Endodermal cell (in vitro differentiated cells): ENCODE data around the gene PDILT. TPM values are rescaled to one million over a fixed set of nuclear protein-coding genes. Genes with fewer than 3 reads are reported as not detected.

ENCODE experiments used
- DNase-seq: peaks from one replicate; pipeline ENCODE4 v3.0.0-alpha.2; 2017
- H3K27ac ChIP-seq: 2 replicates; pipeline ENCODE4 v1.5.1; 2013; ENCODE audit warnings: mild to moderate bottlenecking, low read depth, low read length, moderate library complexity
- H3K27me3 ChIP-seq: 2 replicates; pipeline ENCODE4 v1.6.1; 2013; ENCODE audit warnings: mild to moderate bottlenecking, low read length, moderate library complexity; ENCODE audit not compliant: insufficient read depth, control insufficient read depth, poor library complexity, severe bottlenecking
- H3K36me3 ChIP-seq: 2 replicates; pipeline ENCODE4 v1.7.0; 2013; ENCODE audit warnings: mild to moderate bottlenecking, low read length, moderate library complexity; ENCODE audit not compliant: control insufficient read depth, insufficient read depth
- H3K4me1 ChIP-seq: one replicate; pipeline ENCODE4 v1.7.0; 2013; ENCODE audit warnings: low read length; ENCODE audit not compliant: control insufficient read depth, insufficient read depth
- H3K4me3 ChIP-seq: 2 replicates; pipeline ENCODE4 v1.5.1; 2013; ENCODE audit warnings: mild to moderate bottlenecking, low read length, moderate library complexity
- H3K9ac ChIP-seq: 2 replicates; pipeline ENCODE4 v1.6.1; 2013; ENCODE audit warnings: mild to moderate bottlenecking, low read length, moderate library complexity; ENCODE audit not compliant: poor library complexity, severe bottlenecking; ENCODE audit errors: extremely low read depth
- H3K9me3 ChIP-seq: 2 replicates; pipeline ENCODE4 v1.6.1; 2013; ENCODE audit warnings: mild to moderate bottlenecking, low read length, moderate library complexity; ENCODE audit not compliant: control insufficient read depth
- H3K27ac Mint-ChIP-seq: 2 replicates; pipeline ENCODE4 v1.8.0; 2020; ENCODE audit warnings: mixed read lengths
- H3K27me3 Mint-ChIP-seq: 2 replicates; pipeline ENCODE4 v1.8.0; 2021; ENCODE audit warnings: mild to moderate bottlenecking, mixed read lengths; ENCODE audit not compliant: insufficient read depth
- H3K36me3 Mint-ChIP-seq: 2 replicates; pipeline ENCODE4 v1.8.0; 2020; ENCODE audit warnings: low read depth, mixed read lengths
- H3K4me1 Mint-ChIP-seq: 2 replicates; pipeline ENCODE4 v1.8.0; 2020; ENCODE audit warnings: mixed read lengths
- H3K4me3 Mint-ChIP-seq: 2 replicates; pipeline ENCODE4 v1.8.0; 2020; ENCODE audit warnings: mild to moderate bottlenecking, moderate library complexity, mixed read lengths
- H3K9me3 Mint-ChIP-seq: 2 replicates; pipeline ENCODE4 v1.8.0; 2020; ENCODE audit warnings: mild to moderate bottlenecking, mixed read lengths
- CTCF ChIP-seq: fragments of 200-600 bp; sonication (generic); conservative IDR thresholded peaks from 2 replicates; pipeline ENCODE4 v1.5.0; 2021; ENCODE audit warnings: antibody characterized with exemption, mild to moderate bottlenecking
- WGBS, 2 experiments: methylation state at CpG; one replicate each; pipeline versions ENCODE4 v1.1.5 to v1.1.7; 2013; ENCODE audit warnings: missing lambda C conversion rate in 2 of 2, mixed read lengths in 1 of 2; ENCODE audit not compliant: insufficient coverage in 1 of 2, insufficient read length in 1 of 2; 5-methylcytosine and 5-hydroxymethylcytosine counted together
- total RNA-seq, 2 donors: library from RNA; stranded (reverse); fragmentation: NEBNext Ultra II Directional in 1 of 2; extraction: Animal tissue kit (Norgen Biotek cat#: 25700) in 1 of 2; gene quantifications; 2 replicates in 1 of 2; 3 replicates in 1 of 2; pipeline ENCODE4 v1.2.1, GENCODE V29; 2021

The PDILT gene
- total RNA-seq, 2 donors from 2014 or later, result not detected

- peaks cover 12% of the 10 kb centered on the region for H3K9me3 Mint-ChIP-seq
- Histone ChIP-seq H3K9me3 (peaks cover 17% of the 10 kb centered on the region), H3K4me1 (no peaks in the 10 kb centered on the region), H3K9ac (no peak overlapping the region), H3K4me3 (no peak overlapping the region), H3K36me3 (no peaks in the 10 kb centered on the region), H3K27me3 (no peaks in the 10 kb centered on the region), H3K27ac (no peak overlapping the region)
- H3K36me3 Mint-ChIP-seq, result no peaks in the 10 kb centered on the region
- DNase-seq, result no peak
- H3K4me1 Mint-ChIP-seq, result peaks cover 1% of the 10 kb centered on the region
- TF ChIP-seq CTCF, result no peak
- no peaks in the 10 kb centered on the region for H3K27me3 Mint-ChIP-seq
- no CpG with 5 or more reads among the region's 1 CpG for WGBS, 2 experiments
- no peak overlapping the region for H3K27ac Mint-ChIP-seq
- no peak overlapping the region for H3K4me3 Mint-ChIP-seq
These were observed 11.0 kb upstream of the PDILT start for GRCh38 chr16:20415541-20415940.

DNA sequence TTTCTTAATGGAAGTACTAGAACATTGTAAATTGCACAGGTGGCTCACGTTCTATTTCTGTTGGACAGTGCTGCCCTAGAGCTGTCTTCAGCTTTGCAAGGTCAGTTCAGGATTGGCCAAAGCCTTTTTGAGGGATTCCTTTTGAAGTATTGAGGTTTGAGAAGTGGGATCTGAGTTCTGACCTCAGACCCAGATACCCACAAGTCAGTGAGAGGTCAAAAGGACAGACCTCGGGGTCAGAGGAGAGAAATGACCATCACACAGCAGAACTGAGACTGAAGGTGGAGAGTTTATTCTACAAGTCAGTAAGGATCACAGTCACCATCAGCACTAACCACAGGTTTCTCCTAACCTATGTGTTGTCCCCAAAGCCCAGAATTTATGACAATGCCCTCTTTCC lies 6.5 kb upstream of the PDILT start:
- Histone ChIP-seq H3K9me3 (peaks cover 17% of the 10 kb centered on the region), H3K9ac (no peak overlapping the region), H3K27me3 (no peaks in the 10 kb centered on the region), H3K4me1 (no peaks in the 10 kb centered on the region), H3K27ac (no peak overlapping the region), H3K36me3 (no peaks in the 10 kb centered on the region), H3K4me3 (no peak overlapping the region)
- H3K27ac Mint-ChIP-seq, result no peak overlapping the region
- no peak for TF ChIP-seq CTCF
- 97% methylated on average over 2 of the region's 2 CpGs; no CpG with 5 or more reads in 1 of the 2 experiments for WGBS, 2 experiments
- H3K4me3 Mint-ChIP-seq, result no peak overlapping the region
- H3K36me3 Mint-ChIP-seq, result no peaks in the 10 kb centered on the region
- no peak for DNase-seq
- H3K9me3 Mint-ChIP-seq, result peaks cover 12% of the 10 kb centered on the region
- H3K4me1 Mint-ChIP-seq, result peaks cover 7% of the 10 kb centered on the region
- H3K27me3 Mint-ChIP-seq, result no peaks in the 10 kb centered on the region

GRCh38 chr16:20410121-20410723 lies 5.7 kb upstream of the PDILT start:
- Mint-ChIP-seq H3K27ac (no peak overlapping the region), H3K36me3 (no peaks in the 10 kb centered on the region), H3K9me3 (peaks cover 12% of the 10 kb centered on the region), H3K4me1 (peaks cover 5% of the 10 kb centered on the region), H3K27me3 (no peaks in the 10 kb centered on the region), H3K4me3 (no peak overlapping the region)
- Histone ChIP-seq H3K4me1 (no peaks in the 10 kb centered on the region), H3K4me3 (no peak overlapping the region), H3K27ac (no peak overlapping the region), H3K9ac (no peak overlapping the region), H3K36me3 (no peaks in the 10 kb centered on the region), H3K9me3 (peaks cover 17% of the 10 kb centered on the region), H3K27me3 (no peaks in the 10 kb centered on the region)
- 92 to 100% methylated on average over 4 to 6 of the region's 6 CpGs for WGBS, 2 experiments
- TF ChIP-seq CTCF, result no peak
- no peak for DNase-seq
